Chondrocyte (in vitro differentiated cells): ENCODE measurements around the gene FAM184A. TPM values are rescaled to one million over a fixed set of nuclear protein-coding genes. Genes with fewer than 3 reads are reported as not detected.

ENCODE experiments used
- DNase-seq: peaks from one replicate; pipeline ENCODE4 v3.0.0; 2021; ENCODE audit warnings: mixed read lengths, low spot score
- H3K27ac Mint-ChIP-seq: one replicate; pipeline ENCODE4 v1.8.0; 2021; ENCODE audit warnings: mild to moderate bottlenecking, moderate library complexity, mixed read lengths; ENCODE audit not compliant: unreplicated experiment
- H3K27me3 Mint-ChIP-seq: 2 replicates; pipeline ENCODE4 v1.8.0; 2021; ENCODE audit warnings: low read depth, mixed read lengths
- H3K36me3 Mint-ChIP-seq: 2 replicates; pipeline ENCODE4 v1.8.0; 2021; ENCODE audit warnings: low read depth, mixed read lengths
- H3K4me1 Mint-ChIP-seq: 2 replicates; pipeline ENCODE4 v1.8.0; 2021; ENCODE audit warnings: low read depth, mild to moderate bottlenecking, mixed read lengths
- H3K4me3 Mint-ChIP-seq: one replicate; pipeline ENCODE4 v1.8.0; 2021; ENCODE audit warnings: mild to moderate bottlenecking, moderate library complexity, mixed read lengths; ENCODE audit not compliant: unreplicated experiment
- H3K9me3 Mint-ChIP-seq: 2 replicates; pipeline ENCODE4 v1.8.0; 2021; ENCODE audit warnings: low read depth, mixed read lengths
- CTCF ChIP-seq: fragments of 200-600 bp; sonication (generic); IDR thresholded peaks from 2 replicates; pipeline ENCODE4 v1.5.0; 2021; ENCODE audit warnings: antibody characterized with exemption, mild to moderate bottlenecking, moderate library complexity
- total RNA-seq: library from RNA; stranded (reverse); gene quantifications from 3 replicates; pipeline ENCODE4 v1.2.1, GENCODE V29; 2021

The FAM184A gene
- total RNA-seq, 1 donor from 2014 or later = 0.52 TPM

DNA sequence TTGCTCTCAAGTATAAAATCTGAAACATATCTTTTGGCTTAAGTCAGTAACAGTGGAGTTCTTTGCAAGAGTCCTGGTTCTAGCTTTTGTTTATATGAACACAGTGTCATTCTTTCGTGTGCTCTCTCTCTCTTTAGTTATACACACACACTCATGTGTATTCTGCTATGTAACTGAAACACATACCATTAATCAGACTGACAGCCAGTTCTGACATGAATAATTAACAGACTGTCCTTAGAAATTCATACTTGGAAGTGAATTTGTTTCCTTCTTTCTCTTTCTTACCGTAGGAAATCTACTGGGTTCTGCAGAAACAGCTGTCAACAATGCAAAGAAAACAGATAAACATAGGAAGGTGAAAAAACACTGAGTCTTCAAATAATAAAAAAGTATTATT lies 146.0 kb downstream of the FAM184A start:
- no peaks in the 10 kb centered on the region for H3K27me3 Mint-ChIP-seq
- peaks cover 6% of the 10 kb centered on the region for H3K36me3 Mint-ChIP-seq
- no peak overlapping the region for H3K4me3 Mint-ChIP-seq
- H3K9me3 Mint-ChIP-seq = no peaks in the 10 kb centered on the region
- H3K4me1 Mint-ChIP-seq = peaks cover 17% of the 10 kb centered on the region
- no peak for TF ChIP-seq CTCF
- no peak overlapping the region for H3K27ac Mint-ChIP-seq
- DNase-seq = no peak

DNA sequence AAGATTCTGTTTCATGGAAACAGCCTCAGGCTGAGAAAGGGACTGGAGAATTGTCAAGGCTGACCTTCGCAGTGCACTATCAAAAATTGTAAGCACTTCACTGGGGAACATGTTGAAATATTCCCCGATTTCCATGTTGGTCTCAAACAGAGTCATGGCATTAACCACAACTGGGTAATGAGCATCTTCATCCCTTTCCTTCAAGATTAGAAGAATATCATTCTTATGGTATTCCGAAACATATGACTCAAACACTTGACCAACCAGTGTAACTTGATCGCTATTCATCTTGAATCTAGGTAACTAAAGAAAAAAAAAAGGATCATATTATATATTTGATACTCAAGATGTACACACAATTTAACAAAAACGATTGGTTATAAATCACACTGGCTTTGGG lies 147.0 kb downstream of the FAM184A start:
- peaks cover 6% of the 10 kb centered on the region for H3K36me3 Mint-ChIP-seq
- H3K27me3 Mint-ChIP-seq = no peaks in the 10 kb centered on the region
- no peak overlapping the region for H3K27ac Mint-ChIP-seq
- peaks cover 17% of the 10 kb centered on the region for H3K4me1 Mint-ChIP-seq
- no peaks in the 10 kb centered on the region for H3K9me3 Mint-ChIP-seq
- TF ChIP-seq CTCF = no peak
- DNase-seq = no peak
- no peak overlapping the region for H3K4me3 Mint-ChIP-seq

- Mint-ChIP-seq H3K36me3 (peaks cover 6% of the 10 kb centered on the region), H3K4me1 (peaks cover 15% of the 10 kb centered on the region), H3K9me3 (no peaks in the 10 kb centered on the region), H3K4me3 (no peak overlapping the region), H3K27ac (no peak overlapping the region), H3K27me3 (no peaks in the 10 kb centered on the region)
- DNase-seq = no peak
- no peak for TF ChIP-seq CTCF
Observed at GRCh38 chr6:118930680-118931079, 147.8 kb downstream of the FAM184A start.

GRCh38 chr6:118923035-118923434 lies 155.4 kb downstream of the FAM184A start:
- Mint-ChIP-seq H3K27ac (no peak overlapping the region), H3K9me3 (no peaks in the 10 kb centered on the region), H3K4me1 (no peaks in the 10 kb centered on the region), H3K36me3 (peaks cover 21% of the 10 kb centered on the region), H3K4me3 (no peak overlapping the region), H3K27me3 (no peaks in the 10 kb centered on the region)
- TF ChIP-seq CTCF = no peak
- DNase-seq = no peak

DNA sequence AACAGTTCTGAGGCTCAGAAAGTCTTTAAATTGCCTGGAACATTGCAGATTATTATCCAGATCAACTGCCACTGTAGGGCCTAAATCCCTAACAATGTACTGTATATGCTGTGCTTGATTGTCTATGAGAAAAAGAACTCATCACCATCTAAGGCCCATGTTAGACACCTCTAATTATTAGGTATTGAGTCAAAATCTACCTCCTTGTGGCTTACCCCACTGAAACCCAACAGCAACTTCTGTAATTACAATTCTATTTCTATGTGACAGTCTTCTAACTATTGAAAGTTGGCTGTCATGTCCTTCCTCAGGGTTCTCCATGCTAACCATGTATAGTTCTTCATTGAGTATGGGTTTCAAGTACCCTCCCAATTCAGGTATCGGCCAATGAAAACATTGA lies 157.4 kb downstream of the FAM184A start:
- Mint-ChIP-seq H3K36me3 (peaks cover 20% of the 10 kb centered on the region), H3K4me1 (no peaks in the 10 kb centered on the region), H3K27me3 (no peaks in the 10 kb centered on the region), H3K9me3 (no peaks in the 10 kb centered on the region), H3K4me3 (no peak overlapping the region), H3K27ac (no peak overlapping the region)
- no peak for TF ChIP-seq CTCF
- no peak for DNase-seq
